Activated naive CD4-positive, alpha-beta T cell treated with anti-CD3 and anti-CD28 coated beads, Interleukin-2, amount 50 U/mL, for 24 hours (primary cell): ENCODE measurements around the gene LZTS2.

Experiments
- H3K27ac Mint-ChIP-seq: one replicate; pipeline ENCODE4 v1.8.0; 2021; ENCODE audit warnings: mild to moderate bottlenecking, mixed read lengths
- H3K27me3 Mint-ChIP-seq: one replicate; pipeline ENCODE4 v1.8.0; 2021; ENCODE audit warnings: mixed read lengths
- H3K36me3 Mint-ChIP-seq: one replicate; pipeline ENCODE4 v1.8.0; 2021; ENCODE audit warnings: mixed read lengths
- H3K4me1 Mint-ChIP-seq: one replicate; pipeline ENCODE4 v1.8.0; 2021; ENCODE audit warnings: mixed read lengths
- H3K4me3 Mint-ChIP-seq: one replicate; pipeline ENCODE4 v1.8.0; 2021; ENCODE audit warnings: mild to moderate bottlenecking, mixed read lengths
- H3K9me3 Mint-ChIP-seq: one replicate; pipeline ENCODE4 v1.8.0; 2021; ENCODE audit warnings: mixed read lengths

The LZTS2 gene

DNA sequence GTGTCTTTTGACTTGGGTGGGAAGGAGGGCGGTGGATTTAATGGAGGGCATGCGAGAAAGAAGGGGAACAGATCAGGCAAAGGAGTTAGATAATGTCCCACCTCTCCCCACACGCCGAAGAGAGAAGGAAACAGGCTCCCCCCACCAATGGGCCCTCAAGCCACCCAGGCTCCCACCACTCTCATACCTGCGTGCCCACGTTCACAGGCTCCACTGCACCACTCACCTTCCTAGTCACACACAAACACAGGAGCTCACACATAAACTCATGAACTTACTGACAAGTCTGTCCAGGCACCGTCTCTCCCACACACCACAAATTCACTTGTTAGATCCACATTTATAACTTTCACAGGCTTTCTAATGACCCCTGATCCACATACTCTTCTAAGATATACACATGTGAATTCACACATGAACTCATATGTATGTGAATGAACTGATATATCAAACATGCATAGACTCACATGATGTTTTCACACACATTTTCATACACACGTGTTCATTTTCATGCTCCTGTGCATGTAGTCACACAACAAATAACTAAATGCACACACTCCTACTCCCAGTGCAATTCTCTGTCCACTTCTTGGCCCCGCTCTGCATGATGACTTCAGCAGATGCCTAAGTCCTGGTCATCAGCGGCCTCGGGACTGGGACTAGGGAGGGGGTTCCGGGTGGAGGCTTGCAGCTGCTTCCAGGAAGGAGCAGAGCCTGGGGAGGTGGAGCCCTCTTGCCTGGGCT is 1.5 kb downstream of the LZTS2 start:
- H3K9me3 Mint-ChIP-seq: no peaks in the 10 kb centered on the region
- no peaks in the 10 kb centered on the region for H3K36me3 Mint-ChIP-seq
- H3K4me3 Mint-ChIP-seq: peak overlapping the region; percentile 74
- peak overlapping the region; percentile 48 for H3K27ac Mint-ChIP-seq
- no peaks in the 10 kb centered on the region for H3K27me3 Mint-ChIP-seq
- H3K4me1 Mint-ChIP-seq: peaks cover 23% of the 10 kb centered on the region

DNA sequence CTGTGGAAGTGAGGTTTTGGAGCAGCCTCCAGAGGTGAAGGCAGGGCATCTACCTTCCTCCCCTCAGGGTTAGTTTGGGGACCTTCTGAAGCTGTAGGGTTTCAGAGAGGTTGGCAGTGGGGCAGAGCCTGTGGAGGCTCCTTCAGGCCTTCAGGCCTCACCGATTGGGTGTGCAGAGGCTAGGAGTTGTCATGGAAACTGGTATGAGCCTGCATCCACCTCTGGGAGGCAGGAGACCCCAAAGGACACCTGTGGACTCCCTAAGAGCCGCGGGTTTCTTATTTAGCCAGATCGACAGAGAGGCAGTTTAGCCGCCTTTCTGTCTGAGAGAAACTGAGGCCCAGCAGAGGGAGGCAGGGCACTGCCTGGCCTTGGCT is 2.0 kb downstream of the LZTS2 start:
- Mint-ChIP-seq H3K4me1 (peaks cover 17% of the 10 kb centered on the region), H3K27ac (no peak overlapping the region), H3K27me3 (no peaks in the 10 kb centered on the region), H3K9me3 (no peaks in the 10 kb centered on the region), H3K4me3 (no peak overlapping the region), H3K36me3 (no peaks in the 10 kb centered on the region)

GRCh38 chr10:101002456-101002855 is 2.8 kb downstream of the LZTS2 start:
- Mint-ChIP-seq H3K27ac (no peak overlapping the region), H3K27me3 (no peaks in the 10 kb centered on the region), H3K4me3 (no peak overlapping the region), H3K36me3 (no peaks in the 10 kb centered on the region), H3K4me1 (peaks cover 16% of the 10 kb centered on the region), H3K9me3 (no peaks in the 10 kb centered on the region)

- no peaks in the 10 kb centered on the region for H3K27me3 Mint-ChIP-seq
- H3K4me1 Mint-ChIP-seq: peaks cover 7% of the 10 kb centered on the region
- no peaks in the 10 kb centered on the region for H3K36me3 Mint-ChIP-seq
- H3K27ac Mint-ChIP-seq: no peak overlapping the region
- no peaks in the 10 kb centered on the region for H3K9me3 Mint-ChIP-seq
- H3K4me3 Mint-ChIP-seq: no peak overlapping the region
Measured at GRCh38 chr10:101003639-101004206, 4.1 kb downstream of the LZTS2 start.

DNA sequence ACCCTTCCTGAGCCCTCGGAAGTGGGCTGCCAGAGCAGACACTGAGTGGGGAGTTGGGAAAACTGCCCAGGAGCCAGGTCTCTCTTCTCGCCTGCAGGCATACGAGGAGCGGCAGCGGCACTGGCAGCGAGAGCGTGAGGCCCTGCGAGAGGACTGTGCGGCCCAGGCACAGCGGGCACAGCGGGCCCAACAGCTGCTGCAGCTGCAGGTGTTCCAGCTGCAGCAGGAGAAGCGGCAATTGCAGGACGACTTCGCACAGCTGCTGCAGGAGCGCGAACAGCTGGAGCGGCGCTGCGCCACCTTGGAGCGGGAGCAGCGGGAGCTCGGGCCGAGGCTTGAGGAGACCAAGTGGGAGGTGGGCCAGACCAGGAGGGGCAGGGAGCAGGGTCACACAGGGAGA is 5.8 kb downstream of the LZTS2 start:
- no peak overlapping the region for H3K27ac Mint-ChIP-seq
- H3K9me3 Mint-ChIP-seq: no peaks in the 10 kb centered on the region
- H3K4me1 Mint-ChIP-seq: peaks cover 5% of the 10 kb centered on the region
- H3K4me3 Mint-ChIP-seq: no peak overlapping the region
- no peaks in the 10 kb centered on the region for H3K27me3 Mint-ChIP-seq
- H3K36me3 Mint-ChIP-seq: no peaks in the 10 kb centered on the region

DNA sequence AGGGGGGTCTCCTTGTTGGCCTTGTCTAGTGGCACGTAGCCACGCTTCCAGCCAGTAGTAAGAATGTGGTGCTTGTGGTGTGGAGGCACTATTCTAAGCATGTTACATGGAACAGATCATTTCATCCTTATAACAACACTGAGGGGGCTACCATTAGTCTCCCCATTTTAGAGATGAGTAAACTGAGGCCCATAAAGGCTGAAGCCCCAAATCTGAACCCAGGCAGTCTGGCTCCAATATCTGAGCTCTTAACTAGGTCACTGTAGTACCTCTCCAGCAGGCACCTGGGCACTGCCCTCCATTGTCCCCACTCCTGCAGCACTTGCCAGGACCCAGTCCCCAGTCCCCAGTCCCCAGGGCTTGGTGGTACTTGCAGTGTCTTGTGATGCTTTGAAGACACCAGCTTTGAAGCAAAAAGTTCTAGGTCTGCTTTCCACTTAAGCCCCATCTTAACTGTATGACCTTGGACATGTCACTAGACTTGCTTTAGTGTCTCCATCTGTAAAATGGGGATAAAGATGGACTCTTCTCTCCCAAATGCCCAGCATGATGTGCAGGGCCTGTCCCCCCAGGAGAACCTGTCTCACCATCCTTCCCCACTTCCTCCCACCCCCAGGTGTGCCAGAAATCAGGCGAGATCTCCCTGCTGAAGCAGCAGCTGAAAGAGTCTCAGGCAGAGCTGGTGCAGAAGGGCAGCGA is 6.4 kb downstream of the LZTS2 start:
- no peaks in the 10 kb centered on the region for H3K27me3 Mint-ChIP-seq
- no peak overlapping the region for H3K4me3 Mint-ChIP-seq
- H3K9me3 Mint-ChIP-seq: no peaks in the 10 kb centered on the region
- H3K36me3 Mint-ChIP-seq: no peaks in the 10 kb centered on the region
- H3K4me1 Mint-ChIP-seq: peaks cover 3% of the 10 kb centered on the region
- no peak overlapping the region for H3K27ac Mint-ChIP-seq

GRCh38 chr10:101006593-101007098 is 7.0 kb downstream of the LZTS2 start:
- no peak overlapping the region for H3K27ac Mint-ChIP-seq
- H3K4me3 Mint-ChIP-seq: no peak overlapping the region
- H3K4me1 Mint-ChIP-seq: no peaks in the 10 kb centered on the region
- no peaks in the 10 kb centered on the region for H3K36me3 Mint-ChIP-seq
- no peaks in the 10 kb centered on the region for H3K9me3 Mint-ChIP-seq
- H3K27me3 Mint-ChIP-seq: no peaks in the 10 kb centered on the region

- H3K4me1 Mint-ChIP-seq: no peaks in the 10 kb centered on the region
- no peaks in the 10 kb centered on the region for H3K36me3 Mint-ChIP-seq
- H3K27me3 Mint-ChIP-seq: no peaks in the 10 kb centered on the region
- H3K4me3 Mint-ChIP-seq: no peak overlapping the region
- H3K27ac Mint-ChIP-seq: no peak overlapping the region
- no peaks in the 10 kb centered on the region for H3K9me3 Mint-ChIP-seq
Measured at GRCh38 chr10:101007099-101007711, 7.6 kb downstream of the LZTS2 start.

GRCh38 chr10:101007915-101008822 is 8.6 kb downstream of the LZTS2 start:
- no peak overlapping the region for H3K27ac Mint-ChIP-seq
- peaks cover 7% of the 10 kb centered on the region for H3K4me1 Mint-ChIP-seq
- H3K4me3 Mint-ChIP-seq: no peak overlapping the region
- peaks cover 1% of the 10 kb centered on the region for H3K27me3 Mint-ChIP-seq
- H3K9me3 Mint-ChIP-seq: no peaks in the 10 kb centered on the region
- no peaks in the 10 kb centered on the region for H3K36me3 Mint-ChIP-seq

GRCh38 chr10:101008823-101009423 is 9.3 kb downstream of the LZTS2 start:
- Mint-ChIP-seq H3K27me3 (peaks cover 3% of the 10 kb centered on the region), H3K4me1 (peaks cover 11% of the 10 kb centered on the region), H3K27ac (no peak overlapping the region), H3K4me3 (no peak overlapping the region), H3K36me3 (no peaks in the 10 kb centered on the region), H3K9me3 (no peaks in the 10 kb centered on the region)

- Mint-ChIP-seq H3K36me3 (no peaks in the 10 kb centered on the region), H3K4me3 (no peak overlapping the region), H3K4me1 (peaks cover 23% of the 10 kb centered on the region), H3K9me3 (no peaks in the 10 kb centered on the region), H3K27ac (no peak overlapping the region), H3K27me3 (peaks cover 4% of the 10 kb centered on the region)
Measured at GRCh38 chr10:101010329-101010728, 10.7 kb downstream of the LZTS2 start.

DNA sequence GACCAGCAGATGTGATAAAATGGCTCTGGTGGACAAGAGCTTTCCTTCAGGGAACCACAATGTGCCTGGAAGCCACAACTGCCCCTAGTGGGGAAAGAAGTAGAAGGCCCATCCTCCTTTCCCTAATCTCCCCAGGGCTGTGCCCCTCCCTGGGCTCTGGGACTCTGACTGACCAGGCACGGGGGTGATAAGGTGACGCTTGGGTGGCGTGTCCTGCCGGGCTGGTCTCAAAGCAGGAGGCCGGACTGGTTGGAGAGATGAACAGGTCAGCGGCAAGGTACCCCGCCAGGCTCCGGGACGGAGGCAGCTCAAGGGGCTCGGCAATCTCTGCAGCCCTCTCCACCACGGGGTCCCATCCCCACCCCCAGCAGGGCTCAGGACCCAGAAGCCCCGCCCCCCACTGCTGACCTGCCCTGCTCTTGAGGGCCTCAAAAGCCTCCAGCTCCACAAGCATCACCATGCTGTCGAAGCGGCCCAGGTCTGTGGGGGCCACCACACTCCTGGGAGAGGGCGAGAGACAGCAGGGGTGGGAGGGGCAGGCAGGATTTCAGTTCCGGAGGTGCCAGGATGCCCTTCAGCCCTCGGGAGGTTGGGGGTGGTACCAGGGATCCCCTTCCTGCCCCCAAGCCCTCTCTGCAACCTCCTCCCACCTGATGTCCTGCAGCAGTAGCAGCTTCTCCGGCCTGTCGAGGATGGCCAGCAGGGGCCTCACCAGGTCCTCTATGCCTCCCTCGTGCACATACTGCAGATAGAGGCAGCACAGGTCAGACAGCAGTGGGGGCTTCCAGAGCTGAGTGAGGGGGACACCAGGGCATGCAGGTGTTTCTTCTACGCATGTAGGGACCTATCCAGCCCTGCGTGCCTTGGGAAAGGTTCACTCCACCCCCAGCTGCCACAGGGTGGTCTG is 12.2 kb downstream of the LZTS2 start:
- no peaks in the 10 kb centered on the region for H3K36me3 Mint-ChIP-seq
- no peaks in the 10 kb centered on the region for H3K9me3 Mint-ChIP-seq
- H3K27me3 Mint-ChIP-seq: peaks cover 13% of the 10 kb centered on the region
- no peak overlapping the region for H3K4me3 Mint-ChIP-seq
- H3K27ac Mint-ChIP-seq: no peak overlapping the region
- peaks cover 24% of the 10 kb centered on the region for H3K4me1 Mint-ChIP-seq

- no peaks in the 10 kb centered on the region for H3K9me3 Mint-ChIP-seq
- no peak overlapping the region for H3K27ac Mint-ChIP-seq
- peaks cover 22% of the 10 kb centered on the region for H3K27me3 Mint-ChIP-seq
- H3K4me1 Mint-ChIP-seq: peaks cover 24% of the 10 kb centered on the region
- no peak overlapping the region for H3K4me3 Mint-ChIP-seq
- H3K36me3 Mint-ChIP-seq: no peaks in the 10 kb centered on the region
Measured at GRCh38 chr10:101012525-101013364, 13.1 kb downstream of the LZTS2 start.
